Activated T-cell treated with anti-CD3 and anti-CD28 coated beads, Interleukin-2, amount 50 U/mL, for 72 hours (primary cell): ENCODE data around the gene ATG9B. TPM values are rescaled to one million over a fixed set of nuclear protein-coding genes. Genes with fewer than 3 reads are reported as not detected.
A peak's percentile ranks its signal among the peaks of the same experiment; 100 is the strongest.

Source experiments
- ATAC-seq, 2 donors: fragments of 150-1000 bp; cut with Tn5 transposase; replicated peaks in 1 of 2; 2 replicates each; pipeline ENCODE4 v1.10.0; 2021; ENCODE audit warnings: moderate library complexity in 2 of 2, mild to moderate bottlenecking in 1 of 2
- DNase-seq, 2 donors: peaks; one replicate each; pipeline ENCODE4 v3.0.0; 2021 to 2022; ENCODE audit warnings: mixed read lengths in 1 of 2
- H3K27ac Mint-ChIP-seq: one replicate; pipeline ENCODE4 v1.8.0; 2022; ENCODE audit warnings: mild to moderate bottlenecking, moderate library complexity, mixed read lengths
- H3K27me3 Mint-ChIP-seq: one replicate; pipeline ENCODE4 v1.8.0; 2022; ENCODE audit warnings: low read depth, mixed read lengths
- H3K36me3 Mint-ChIP-seq, 2 donors: one replicate each; pipeline ENCODE4 v1.8.0; 2022; ENCODE audit warnings: mixed read lengths in 2 of 2, mild to moderate bottlenecking in 1 of 2; ENCODE audit not compliant: insufficient read depth in 2 of 2
- H3K4me1 Mint-ChIP-seq: one replicate; pipeline ENCODE4 v1.8.0; 2022; ENCODE audit warnings: low read depth, mixed read lengths
- H3K4me3 Mint-ChIP-seq, 2 donors: one replicate each; pipeline ENCODE4 v1.8.0; 2022; ENCODE audit warnings: mild to moderate bottlenecking in 2 of 2, mixed read lengths in 2 of 2, moderate library complexity in 2 of 2
- H3K9me3 Mint-ChIP-seq, 2 donors: one replicate each; pipeline ENCODE4 v1.8.0; 2022; ENCODE audit warnings: mixed read lengths in 2 of 2
- total RNA-seq, 2 donors: library from RNA; stranded (reverse); gene quantifications; one replicate each; pipeline ENCODE4 v1.2.3, GENCODE V29; 2022

The ATG9B gene
- total RNA-seq, 2 donors from 2014 or later = 9.0 to 10.1 TPM

DNA sequence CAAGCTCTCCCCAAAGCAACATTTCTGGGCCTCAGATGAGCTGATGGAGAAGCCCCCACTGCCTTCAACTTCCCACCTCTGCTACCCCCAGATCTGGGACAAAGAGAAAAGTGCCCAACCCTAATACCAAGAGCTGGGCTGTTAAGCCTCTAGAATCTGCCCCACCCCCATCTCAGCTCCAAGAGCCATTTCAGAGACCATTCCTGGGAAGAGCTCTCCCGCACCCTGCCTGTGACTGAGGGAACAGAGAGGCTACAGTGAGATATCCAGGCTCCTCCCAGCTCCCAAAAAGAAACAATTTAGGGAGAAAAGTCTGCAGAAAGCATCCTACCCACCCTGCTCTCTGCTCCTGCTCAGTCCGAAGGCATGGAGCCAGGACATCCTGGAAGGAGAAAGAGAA is 43.6 kb downstream of the ATG9B start:
- no peak for DNase-seq
- Mint-ChIP-seq H3K4me3 (no peak overlapping the region), H3K9me3 (no peaks in the 10 kb centered on the region), H3K36me3 (peaks cover 0 to 2% of the 10 kb centered on the region in 2 donors), H3K27me3 (peaks cover 54% of the 10 kb centered on the region), H3K4me1 (peaks cover 16% of the 10 kb centered on the region), H3K27ac (no peak overlapping the region)
- no peak for ATAC-seq

DNA sequence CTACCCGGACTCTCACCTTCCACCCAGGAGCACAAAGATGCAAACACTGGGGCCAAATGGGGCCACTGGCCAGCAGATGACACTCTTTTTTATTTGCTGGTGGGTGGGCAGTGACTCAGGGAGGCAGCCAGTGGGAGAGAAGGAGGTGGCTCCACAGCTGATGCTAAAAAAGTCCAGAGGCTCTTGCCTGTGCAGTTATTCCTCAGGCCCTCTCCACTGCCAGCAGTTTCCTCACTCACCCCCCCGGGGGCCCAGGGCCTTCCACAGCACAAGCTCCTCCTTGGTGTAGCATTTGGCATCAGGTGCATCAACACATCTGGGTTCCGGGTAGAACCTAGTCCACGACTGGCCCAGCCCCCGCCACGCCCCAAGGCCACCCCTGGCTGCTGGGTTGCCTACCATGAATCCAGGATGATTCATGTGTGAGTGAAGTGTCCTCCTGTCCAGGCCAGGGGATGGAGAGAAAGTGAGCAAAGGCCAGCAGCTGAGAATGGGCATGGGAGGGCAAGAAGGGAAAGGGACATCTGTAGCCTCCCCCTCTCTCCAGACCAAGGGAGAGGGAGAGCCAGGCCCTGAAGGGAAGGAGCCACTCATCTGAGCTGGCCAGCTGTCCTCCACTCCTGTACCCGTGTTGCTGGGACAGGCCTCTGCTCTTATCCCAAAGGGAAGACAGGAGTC is 44.4 kb downstream of the ATG9B start:
- ATAC-seq (no peak), DNase-seq (no peak)
- H3K27me3 Mint-ChIP-seq = peaks cover 54% of the 10 kb centered on the region
- no peaks in the 10 kb centered on the region for H3K9me3 Mint-ChIP-seq
- peak overlapping the region in 1 of 2 donors; percentile 10 for H3K4me3 Mint-ChIP-seq
- no peak overlapping the region for H3K27ac Mint-ChIP-seq
- peaks cover 0 to 2% of the 10 kb centered on the region in 2 donors for H3K36me3 Mint-ChIP-seq
- H3K4me1 Mint-ChIP-seq = peaks cover 15% of the 10 kb centered on the region

DNA sequence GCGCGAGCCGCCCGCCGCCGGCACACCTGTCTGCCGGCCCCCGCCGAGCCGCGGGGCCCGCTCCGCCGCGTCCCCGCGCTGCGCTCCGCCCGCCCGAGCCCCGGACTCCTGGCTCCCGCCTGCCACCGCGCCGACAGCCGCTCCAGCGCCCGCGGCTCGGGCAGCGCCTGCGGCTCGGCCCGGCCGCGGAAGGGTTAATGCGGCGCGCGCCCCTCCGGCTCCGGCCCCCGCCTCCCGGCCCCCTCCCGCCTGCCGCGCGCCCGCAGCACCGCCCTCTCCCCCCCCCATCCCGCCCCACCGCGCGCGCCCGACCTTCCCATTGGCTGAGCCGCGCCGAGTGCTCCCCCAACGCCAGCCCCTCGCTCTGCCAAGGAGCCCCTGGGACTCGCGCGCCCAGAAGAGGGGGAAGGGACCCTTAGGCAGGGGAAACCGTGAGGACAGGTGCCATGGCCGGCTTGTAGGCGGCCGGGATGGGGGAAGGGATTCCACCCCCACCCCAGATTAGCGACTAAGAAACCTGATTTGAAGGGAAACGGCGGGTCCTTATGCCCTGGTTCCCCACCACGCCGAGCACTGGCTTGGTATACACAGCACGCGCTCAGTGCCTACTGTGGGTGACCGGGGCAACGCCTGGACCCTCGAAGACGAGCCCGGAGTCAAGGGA is 46.0 kb downstream of the ATG9B start, which contains the start of gene KCNH2:
TSS of gene KCNH2 (minus strand) at position 196 of the 664 bp plus-strand sequence. CDS start 408 bp downstream, outside the sequence.
- Mint-ChIP-seq H3K9me3 (no peaks in the 10 kb centered on the region), H3K27me3 (peaks cover 52% of the 10 kb centered on the region), H3K36me3 (peaks cover 0 to 2% of the 10 kb centered on the region in 2 donors), H3K4me1 (peaks cover 23% of the 10 kb centered on the region), H3K27ac (peak within 1 kb of the TSS; percentile 15), H3K4me3 (peak within 1 kb of the TSS; percentile 80 to 85)
- peak in 1 of 2 donors; percentile 36 for DNase-seq
- peak; percentile 11 to 18 for ATAC-seq

DNA sequence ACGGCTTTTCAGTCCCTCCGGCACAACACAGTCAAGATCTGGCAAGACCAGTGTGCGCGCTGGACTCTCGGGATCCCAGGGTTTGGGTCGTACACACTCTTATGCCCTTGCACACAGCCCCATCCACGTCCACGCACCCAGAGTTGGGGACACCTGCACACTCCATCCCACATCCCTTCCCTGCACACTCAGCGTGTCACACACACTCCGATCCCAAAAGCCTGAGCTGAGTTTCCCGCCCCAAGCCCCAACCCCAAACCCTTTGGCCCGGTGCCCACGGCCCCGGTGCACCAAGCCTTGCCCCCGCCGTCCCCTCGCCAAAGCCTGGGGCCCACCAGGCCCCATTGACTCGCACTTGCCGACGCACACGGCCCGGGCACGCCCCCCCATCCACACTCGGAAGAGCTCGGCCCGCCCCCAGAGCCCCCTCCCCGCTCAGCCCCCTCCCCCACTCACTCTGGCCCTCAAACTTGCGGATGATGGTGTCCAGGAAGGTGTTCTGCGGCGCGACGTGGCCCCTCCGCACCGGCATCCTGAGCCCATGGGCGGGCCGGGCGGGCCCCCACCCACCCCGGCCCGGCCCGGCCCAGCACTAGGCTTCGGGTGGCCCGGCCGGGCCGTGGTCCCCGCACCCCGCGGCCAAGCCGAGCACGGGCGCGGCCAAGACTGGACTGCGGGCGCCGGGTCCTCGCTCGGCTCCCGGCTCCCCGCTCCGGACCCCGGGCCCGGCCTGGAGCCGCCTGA is 46.7 kb downstream of the ATG9B start:
- no peak for ATAC-seq
- peaks cover 23% of the 10 kb centered on the region for H3K4me1 Mint-ChIP-seq
- DNase-seq = no peak
- peaks cover 47% of the 10 kb centered on the region for H3K27me3 Mint-ChIP-seq
- H3K4me3 Mint-ChIP-seq = peak overlapping the region; percentile 78 to 84
- H3K27ac Mint-ChIP-seq = no peak overlapping the region
- H3K36me3 Mint-ChIP-seq = peaks cover 0 to 2% of the 10 kb centered on the region in 2 donors
- no peaks in the 10 kb centered on the region for H3K9me3 Mint-ChIP-seq

DNA sequence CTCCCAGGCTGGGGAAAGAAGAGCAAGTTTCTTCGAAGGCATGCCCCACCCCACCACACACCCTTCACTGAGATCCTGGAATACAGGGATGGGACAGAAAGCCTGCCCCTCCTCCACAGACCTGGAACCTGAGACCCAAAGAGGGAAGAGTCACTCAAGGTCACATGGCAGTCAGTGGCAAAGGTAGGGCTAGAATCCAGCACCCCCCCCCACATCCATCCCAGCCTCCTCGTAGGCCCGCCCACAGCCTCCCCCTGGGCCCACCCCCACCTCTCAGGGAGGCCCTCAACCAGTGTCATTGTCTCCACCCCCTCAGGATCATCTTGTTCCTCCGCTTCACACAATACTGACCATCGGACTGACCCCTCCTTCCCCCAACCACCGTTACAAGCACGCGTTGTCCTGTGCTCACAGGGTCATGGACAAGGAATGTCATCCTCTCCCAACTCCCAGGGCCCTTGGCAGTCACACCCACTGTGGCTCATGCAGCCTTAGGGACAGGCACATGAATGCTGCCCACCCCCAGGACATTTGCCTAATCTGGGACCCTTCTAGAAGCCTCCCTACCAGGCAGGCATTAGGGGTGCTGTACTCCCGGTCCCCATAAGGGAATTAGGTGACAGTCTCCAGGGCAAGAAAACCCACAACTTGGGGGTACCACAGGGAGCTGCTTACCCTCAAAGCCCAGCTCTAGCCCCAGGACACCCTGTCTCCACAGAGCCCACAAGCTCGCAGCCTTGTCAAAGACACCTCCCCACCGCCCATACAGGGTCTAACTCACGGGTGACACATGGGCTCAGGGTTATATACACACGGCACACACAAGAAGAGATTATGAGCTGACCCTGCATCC is 47.5 kb downstream of the ATG9B start:
- peak overlapping the region; percentile 78 to 84 for H3K4me3 Mint-ChIP-seq
- H3K4me1 Mint-ChIP-seq = peaks cover 23% of the 10 kb centered on the region
- H3K27me3 Mint-ChIP-seq = peaks cover 44% of the 10 kb centered on the region
- DNase-seq = no peak
- peaks cover 0 to 2% of the 10 kb centered on the region in 2 donors for H3K36me3 Mint-ChIP-seq
- H3K27ac Mint-ChIP-seq = no peak overlapping the region
- no peaks in the 10 kb centered on the region for H3K9me3 Mint-ChIP-seq
- ATAC-seq = no peak

DNA sequence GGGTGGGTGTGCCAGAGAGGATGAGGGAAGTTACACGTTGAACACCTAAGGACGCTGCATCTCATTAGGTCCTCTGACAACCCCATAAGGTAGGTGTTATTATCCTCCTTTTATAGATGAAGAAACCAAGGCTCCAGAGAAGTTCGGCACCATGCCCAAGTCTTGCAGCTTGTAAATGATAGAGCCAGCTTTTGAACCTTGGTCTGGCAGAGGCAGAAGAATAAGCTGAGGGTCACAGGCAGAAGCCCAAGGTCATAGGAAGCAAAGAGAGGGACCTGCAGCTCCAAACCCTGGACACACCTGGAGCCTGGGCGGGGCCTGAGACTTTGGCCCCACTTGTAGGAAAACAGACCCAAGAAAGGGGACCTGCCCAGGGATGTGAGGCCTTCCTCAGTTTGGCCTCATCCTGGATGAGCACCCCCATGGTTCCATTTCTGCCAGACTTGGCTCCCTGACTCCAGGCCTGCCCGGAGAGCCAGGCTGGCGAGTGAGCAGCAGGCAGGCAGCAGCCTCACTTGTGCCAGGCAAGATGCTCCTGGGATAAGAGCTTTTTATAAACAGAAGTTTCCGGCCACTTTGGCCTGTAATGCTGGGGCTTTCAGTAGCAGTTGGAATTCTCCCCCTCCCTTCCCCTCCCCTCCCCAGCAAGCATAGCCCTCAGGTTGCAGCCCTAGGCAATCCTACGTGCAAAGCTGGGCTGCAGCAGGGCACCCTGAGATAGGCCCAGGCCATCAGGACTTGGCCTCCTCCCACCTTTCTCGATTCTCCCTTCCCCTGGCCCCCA is 48.6 kb downstream of the ATG9B start:
- Mint-ChIP-seq H3K4me1 (peaks cover 23% of the 10 kb centered on the region), H3K4me3 (peak overlapping the region; percentile 72 to 91), H3K27me3 (peaks cover 33% of the 10 kb centered on the region), H3K27ac (no peak overlapping the region), H3K9me3 (no peaks in the 10 kb centered on the region), H3K36me3 (peaks cover 0 to 2% of the 10 kb centered on the region in 2 donors)
- no peak for ATAC-seq
- DNase-seq = no peak

DNA sequence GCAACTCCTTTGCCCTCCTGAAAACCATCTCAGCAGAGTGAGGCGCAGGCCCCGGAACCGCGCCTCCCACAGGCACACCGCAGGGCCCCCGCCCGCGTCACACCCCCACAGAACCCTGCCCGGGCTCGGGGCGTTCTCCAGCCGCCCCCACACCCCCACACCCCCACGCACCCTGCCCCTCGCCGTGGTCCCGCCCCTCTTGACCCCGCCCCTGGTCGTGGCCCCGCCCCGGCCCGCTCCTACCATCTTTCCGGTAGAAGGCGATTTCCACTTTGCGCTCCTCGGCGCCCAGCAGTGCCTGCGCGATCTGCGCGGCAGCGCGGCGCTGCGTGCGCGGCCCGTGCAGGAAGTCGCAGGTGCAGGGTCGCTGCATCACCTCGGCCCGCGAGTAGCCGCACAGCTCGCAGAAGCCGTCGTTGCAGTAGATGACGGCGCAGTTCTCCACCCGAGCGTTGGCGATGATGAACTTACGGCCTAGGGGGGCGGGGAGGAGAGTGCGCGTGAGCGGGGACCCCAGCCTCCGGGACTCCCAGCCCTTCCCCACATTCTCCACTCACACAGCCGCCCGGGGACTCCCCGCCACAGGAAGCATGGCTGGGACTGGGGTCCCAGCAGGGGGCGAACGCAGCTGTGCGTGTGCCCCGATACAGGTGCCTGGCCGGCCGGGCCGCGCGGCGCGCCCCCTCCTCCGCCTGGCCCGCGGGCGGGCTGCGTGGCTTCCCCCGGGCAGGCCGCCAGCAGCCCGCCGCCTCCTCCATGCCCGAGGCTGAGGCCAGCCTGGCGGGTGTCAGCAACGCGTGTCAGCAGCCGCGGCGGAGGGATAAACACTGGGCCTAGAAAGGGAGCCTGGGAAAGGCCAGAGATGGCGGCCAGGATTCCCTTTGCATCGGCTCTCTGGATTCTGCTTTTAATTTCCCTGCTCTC is 49.6 kb downstream of the ATG9B start:
- H3K27me3 Mint-ChIP-seq = peaks cover 26% of the 10 kb centered on the region
- ATAC-seq (peak; percentile 76 to 79), DNase-seq (peak; percentile 74 to 75)
- no peak overlapping the region for H3K27ac Mint-ChIP-seq
- peaks cover 23% of the 10 kb centered on the region for H3K4me1 Mint-ChIP-seq
- H3K36me3 Mint-ChIP-seq = peaks cover 0 to 2% of the 10 kb centered on the region in 2 donors
- peak overlapping the region; percentile 90 to 91 for H3K4me3 Mint-ChIP-seq
- no peaks in the 10 kb centered on the region for H3K9me3 Mint-ChIP-seq

DNA sequence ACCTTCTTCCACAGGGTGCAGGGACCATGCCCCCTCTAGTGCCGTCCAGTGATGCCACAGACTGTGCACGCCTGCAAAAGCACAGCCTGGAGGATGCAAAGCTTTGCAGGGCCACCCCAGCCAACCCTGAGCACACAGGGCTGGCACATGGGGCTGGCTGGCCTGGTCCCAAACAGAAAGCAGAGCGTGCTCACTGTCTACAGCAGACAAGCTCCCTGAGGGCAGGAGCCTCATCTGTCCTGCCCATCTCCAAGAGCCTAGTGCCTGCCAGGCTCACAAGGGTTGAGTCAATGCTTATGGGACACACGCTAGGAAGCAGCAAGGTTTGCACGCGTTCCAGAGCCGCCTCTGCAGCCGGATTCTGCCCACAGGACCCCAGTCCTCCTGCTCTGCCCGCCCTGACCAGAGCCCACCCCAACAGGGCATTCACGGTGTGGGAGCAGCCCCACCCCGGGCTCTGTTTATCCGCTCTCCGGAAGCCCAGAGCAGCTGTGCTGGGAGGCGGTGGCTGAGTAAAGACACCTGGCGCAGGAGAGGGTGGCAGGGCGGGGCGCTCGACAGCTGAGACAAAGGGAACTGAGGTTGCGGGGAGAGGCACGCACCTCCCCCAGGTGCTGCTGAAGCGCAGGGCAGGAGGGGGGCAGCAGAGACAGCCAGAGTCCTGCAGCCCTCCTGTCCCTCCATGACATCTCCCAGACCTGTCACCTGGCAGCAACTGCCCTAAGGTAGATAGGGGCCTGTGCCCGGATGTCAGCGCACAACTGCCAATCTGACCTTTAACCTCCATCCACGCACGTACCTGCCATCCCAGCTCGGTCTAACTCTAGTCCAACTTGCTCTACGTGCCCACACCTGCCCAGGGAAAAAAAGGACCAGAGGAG is 50.5 kb downstream of the ATG9B start:
- Mint-ChIP-seq H3K4me3 (peak overlapping the region; percentile 90 to 91), H3K9me3 (no peaks in the 10 kb centered on the region)
- no peak for DNase-seq

DNA sequence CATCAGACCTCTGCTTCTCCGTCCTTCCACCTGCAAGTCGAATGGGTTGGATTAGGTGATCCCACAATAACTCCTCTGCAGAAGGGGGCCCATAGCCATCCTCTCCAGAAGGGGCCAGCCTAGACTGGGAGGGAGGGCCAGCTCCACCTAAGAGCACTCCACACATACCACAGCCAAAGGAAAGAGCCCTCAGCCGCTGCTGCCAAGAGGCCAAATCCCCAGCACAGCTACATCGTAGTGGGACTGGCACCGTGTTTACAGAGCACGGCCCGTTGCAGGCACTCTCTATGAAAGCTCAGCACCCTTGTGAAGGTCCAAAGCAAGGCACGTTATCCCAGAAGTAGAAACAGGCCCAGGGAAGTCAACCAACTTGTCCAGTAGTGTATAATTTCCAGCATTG is 51.6 kb downstream of the ATG9B start:
- Mint-ChIP-seq H3K4me1 (peaks cover 17% of the 10 kb centered on the region), H3K27ac (no peak overlapping the region), H3K9me3 (no peaks in the 10 kb centered on the region), H3K27me3 (peaks cover 16% of the 10 kb centered on the region), H3K36me3 (no peaks in the 10 kb centered on the region), H3K4me3 (no peak overlapping the region)
- ATAC-seq (no peak), DNase-seq (no peak)

More for the DNA sequence above, 50.5 kb downstream of the ATG9B start:
- Mint-ChIP-seq H3K36me3 (peaks cover 0 to under 1% of the 10 kb centered on the region in 2 donors), H3K27ac (no peak overlapping the region), H3K27me3 (peaks cover 20% of the 10 kb centered on the region), H3K4me1 (peaks cover 23% of the 10 kb centered on the region)
- peak; percentile 1 to 3 for ATAC-seq

DNA sequence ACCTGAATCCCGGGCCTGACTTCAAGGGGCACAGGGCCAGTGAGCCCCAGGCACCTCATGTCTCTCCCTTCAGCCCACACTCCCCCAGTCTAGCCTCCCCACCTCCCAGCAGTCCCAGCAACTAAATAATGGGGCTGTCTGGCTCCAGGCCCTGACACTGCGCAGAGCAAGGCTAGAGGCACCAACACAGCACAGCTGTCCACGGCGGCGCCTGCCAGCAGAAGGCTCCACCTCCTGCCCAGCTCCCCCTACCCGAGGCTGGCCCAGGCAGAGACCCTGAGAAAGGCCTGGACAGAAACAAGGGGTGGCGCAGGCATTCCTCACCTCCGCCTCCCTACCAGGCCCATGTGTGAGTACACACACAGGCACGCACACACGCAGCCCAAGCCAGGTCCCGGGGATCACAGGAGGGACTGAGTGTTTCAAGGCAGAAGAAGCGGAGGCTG is 52.2 kb downstream of the ATG9B start:
- ATAC-seq (no peak), DNase-seq (no peak)
- Mint-ChIP-seq H3K36me3 (no peaks in the 10 kb centered on the region), H3K27ac (no peak overlapping the region), H3K27me3 (peaks cover 10% of the 10 kb centered on the region), H3K4me3 (no peak overlapping the region), H3K4me1 (peaks cover 13% of the 10 kb centered on the region), H3K9me3 (no peaks in the 10 kb centered on the region)
